DND-41 (cell line): ENCODE results near the gene HAUS7.

Experiments
- CTCF ChIP-seq: IDR thresholded peaks from 2 replicates; pipeline ENCODE4 v1.5.1; 2012; ENCODE audit warnings: borderline replicate concordance, low read length, moderate library complexity, mild to moderate bottlenecking; ENCODE audit not compliant: poor library complexity, severe bottlenecking; ENCODE audit errors: extremely low read depth
- EZH2 ChIP-seq: IDR thresholded peaks from 3 replicates; pipeline ENCODE4 v1.6.1; 2012; ENCODE audit warnings: borderline replicate concordance, low read depth, mild to moderate bottlenecking, moderate library complexity, low read length, inconsistent platforms; ENCODE audit not compliant: severe bottlenecking

- no peak for TF ChIP-seq CTCF
- no peak for TF ChIP-seq EZH2
Measured at GRCh38 chrX:153410888-153411254, 59.5 kb downstream of the HAUS7 start.
